GM19023 (cell line): ENCODE data around the gene MEGF6.

ENCODE experiments used
- ATAC-seq: cut with Tn5 transposase; IDR thresholded peaks from one replicate; pipeline ENCODE4 v1.9.1; 2021; ENCODE audit warnings: mild to moderate bottlenecking, moderate library complexity; ENCODE audit not compliant: unreplicated experiment

MEGF6 gene

DNA sequence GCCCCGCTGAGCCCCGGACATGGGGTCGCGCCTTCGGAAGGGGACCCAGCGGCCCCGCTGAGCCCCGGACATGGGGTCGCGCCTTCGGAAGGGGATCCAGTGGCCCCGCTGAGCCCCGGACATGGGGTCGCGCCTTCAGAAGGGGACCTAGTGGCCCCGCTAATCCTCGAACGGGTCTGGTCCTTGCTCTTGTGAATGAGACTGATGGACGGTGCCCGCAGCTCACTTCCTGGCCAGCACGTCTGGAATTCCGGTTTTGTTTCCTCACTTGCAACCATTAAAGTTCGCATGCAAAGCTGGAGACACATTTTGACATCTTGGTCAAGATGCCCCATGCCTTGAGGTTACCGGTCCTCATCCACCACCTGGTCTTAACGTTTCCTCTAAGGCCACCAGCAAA lies 33.0 kb upstream of the MEGF6 start:
- ATAC-seq: no peak

- no peak for ATAC-seq
Observed at GRCh38 chr1:3642919-3643675, 31.8 kb upstream of the MEGF6 start.

GRCh38 chr1:3641816-3642215 lies 30.5 kb upstream of the MEGF6 start:
- no peak for ATAC-seq

GRCh38 chr1:3641046-3641760 lies 29.9 kb upstream of the MEGF6 start:
- ATAC-seq: no peak

DNA sequence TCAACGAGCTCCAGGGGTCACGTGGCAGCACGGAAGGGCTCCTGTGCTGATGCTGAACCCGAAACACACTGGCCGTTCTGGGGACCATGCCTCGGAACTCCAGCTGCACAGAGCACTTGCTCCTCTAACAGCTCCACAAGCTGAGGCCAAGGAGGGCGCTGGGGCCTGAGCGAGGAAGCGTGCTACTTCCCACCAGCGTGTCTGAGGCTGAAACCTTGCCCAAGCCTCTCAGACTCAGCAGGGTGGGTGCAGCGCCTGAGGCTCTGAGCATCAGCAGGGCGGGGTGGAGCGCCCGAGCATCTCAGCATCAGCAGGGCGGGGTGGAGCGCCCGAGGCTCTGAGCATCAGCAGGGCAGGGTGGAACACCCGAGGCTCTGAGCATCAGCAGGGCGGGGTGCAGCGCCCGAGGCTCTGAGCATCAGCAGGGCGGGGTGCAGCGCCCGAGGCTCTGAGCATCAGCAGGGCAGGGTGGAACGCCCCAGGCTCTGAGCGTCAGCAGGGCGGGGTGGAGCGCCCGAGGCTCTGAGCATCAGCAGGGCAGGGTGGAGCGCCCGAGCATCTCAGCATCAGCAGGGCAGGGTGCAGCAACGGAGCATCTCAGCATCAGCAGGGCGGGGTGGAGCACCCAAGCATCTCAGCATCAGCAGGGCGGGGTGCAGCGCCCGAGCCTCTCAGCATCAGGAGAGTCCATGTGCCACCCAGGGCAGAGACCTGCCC lies 29.0 kb upstream of the MEGF6 start:
- no peak for ATAC-seq

DNA sequence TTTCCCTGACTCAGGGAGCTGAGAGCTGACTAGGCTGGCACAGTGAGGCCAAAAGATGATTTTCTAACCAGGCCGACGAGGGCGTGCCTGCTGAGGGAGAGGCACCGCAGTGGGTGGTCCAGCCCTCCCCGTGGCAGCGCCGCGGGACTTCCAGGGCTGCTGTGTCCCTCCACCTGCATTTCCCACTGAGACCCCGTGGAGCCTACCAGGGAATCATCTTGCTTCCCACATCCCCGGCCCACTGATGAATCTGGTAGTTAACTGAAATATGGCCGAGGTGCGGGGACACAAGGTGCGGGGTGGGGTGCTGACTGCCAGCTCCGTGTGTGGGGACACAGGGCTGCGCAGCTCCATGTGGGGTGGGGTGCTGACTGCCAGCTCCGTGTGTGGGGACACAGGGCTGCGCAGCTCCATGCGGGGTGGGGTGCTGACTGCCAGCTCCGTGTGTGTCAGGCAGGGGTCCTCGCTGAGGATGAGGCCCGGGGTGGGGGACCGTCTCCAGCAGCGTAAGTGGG lies 28.1 kb upstream of the MEGF6 start:
- no peak for ATAC-seq

DNA sequence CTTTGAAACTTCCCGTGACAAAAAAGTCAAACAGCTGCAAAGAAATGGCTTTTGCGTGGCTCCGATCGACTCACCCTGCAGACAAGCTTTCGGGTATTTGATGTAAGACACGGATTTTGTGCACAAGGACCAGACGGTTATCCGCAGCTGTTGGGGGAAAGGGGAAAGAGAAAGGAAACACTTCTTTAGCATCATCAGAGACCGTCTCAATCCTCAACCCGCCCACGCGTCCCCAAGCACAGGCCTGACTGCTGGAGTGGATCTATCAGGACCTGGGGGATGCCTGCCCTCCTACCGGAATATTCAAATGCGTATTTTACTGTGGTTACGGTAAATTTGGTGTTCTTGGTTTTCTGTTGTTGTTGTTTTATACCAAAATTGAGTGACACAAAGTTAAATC lies 27.4 kb upstream of the MEGF6 start:
- no peak for ATAC-seq

GRCh38 chr1:3638027-3638426 lies 26.7 kb upstream of the MEGF6 start:
- no peak for ATAC-seq

DNA sequence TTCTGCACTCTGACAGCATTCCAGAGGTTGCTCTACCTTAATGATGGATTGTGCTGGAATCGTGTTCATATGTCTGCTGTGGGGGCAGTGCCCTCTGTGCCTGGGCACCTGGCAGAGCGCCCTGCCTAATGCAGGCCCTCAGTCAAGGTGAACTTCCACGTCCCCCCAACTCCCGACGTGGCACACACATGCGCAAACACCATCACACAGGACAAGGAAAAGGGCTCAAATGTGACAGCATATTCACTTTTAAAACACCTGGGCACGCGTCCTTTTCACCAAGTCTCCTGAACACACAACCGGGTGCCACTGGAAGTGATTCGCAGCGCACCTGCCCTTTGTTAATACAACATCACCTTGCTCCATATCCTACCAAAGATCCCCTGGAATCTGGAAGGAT lies 25.2 kb upstream of the MEGF6 start:
- ATAC-seq: no peak

GRCh38 chr1:3636080-3636479 lies 24.8 kb upstream of the MEGF6 start:
- ATAC-seq: no peak

DNA sequence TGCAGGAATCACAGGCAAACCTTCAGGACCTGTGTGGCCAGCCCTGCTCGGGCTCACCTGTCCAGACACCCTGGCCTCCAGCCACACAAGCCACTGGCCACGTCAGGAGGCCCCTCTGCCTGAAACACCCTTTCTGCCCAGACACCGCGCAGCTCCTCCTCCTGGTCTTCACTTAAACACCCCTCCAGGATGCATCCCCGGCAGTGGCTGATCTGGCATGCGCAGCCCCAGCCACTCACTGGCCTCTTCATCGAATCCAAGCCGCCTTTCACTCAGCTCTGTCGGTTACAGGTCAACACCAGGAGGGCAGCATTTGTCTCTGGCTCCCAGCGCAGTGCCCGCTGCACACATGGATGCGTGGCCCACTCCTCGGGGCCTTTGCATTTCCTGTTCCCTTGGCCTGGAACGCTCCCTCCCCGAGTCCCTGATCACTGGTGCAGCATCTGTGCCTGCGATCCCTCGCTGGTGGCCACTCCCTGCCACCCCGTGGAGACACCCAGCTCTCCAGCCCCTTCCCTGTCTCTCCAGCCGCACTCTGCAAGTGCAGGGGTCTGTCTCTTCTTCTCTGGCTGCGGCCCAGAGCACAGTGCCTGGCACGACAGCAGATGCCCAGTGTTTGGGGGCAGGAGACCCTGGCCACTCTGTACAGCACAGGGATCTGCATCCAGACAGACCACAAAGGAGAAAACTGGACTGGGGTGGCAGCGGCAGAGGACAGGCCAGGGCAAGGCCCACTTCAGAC lies 22.9 kb upstream of the MEGF6 start:
- ATAC-seq: no peak

DNA sequence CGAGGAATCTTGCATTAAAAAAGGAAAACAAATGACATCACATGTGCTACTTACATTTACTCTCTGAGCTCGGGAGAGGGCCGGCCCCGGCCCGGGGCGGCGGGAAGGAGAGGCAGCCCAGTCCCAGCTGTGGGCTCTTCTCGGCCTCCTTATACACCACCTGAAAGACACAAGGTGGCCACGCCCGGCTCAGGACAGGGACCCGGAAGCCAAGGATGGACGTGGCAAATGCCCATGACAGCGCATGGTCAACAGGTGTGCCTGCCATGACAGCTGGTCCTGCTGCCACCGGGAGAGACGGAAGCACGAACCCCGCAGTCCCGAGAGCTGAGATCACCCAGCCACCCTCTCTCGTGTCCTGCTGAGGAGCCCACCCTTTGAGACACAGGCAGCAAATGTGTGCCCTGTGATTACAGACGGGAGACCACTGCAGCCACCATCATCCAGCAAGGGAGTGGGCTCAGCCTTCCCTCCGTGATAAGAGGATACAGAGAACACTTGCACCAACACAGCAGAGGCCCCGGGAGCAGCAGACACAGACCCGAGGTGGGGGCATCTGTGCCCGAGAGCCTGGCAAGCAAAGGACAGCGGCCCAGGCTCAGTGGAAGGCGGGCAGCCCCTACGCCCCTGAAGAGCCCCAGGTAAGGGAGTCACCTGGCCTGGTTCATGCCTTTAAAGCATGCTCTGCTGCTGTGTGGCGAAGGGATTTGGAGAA lies 22.2 kb upstream of the MEGF6 start:
- ATAC-seq: no peak

GRCh38 chr1:3632716-3633343 lies 21.5 kb upstream of the MEGF6 start:
- no peak for ATAC-seq

DNA sequence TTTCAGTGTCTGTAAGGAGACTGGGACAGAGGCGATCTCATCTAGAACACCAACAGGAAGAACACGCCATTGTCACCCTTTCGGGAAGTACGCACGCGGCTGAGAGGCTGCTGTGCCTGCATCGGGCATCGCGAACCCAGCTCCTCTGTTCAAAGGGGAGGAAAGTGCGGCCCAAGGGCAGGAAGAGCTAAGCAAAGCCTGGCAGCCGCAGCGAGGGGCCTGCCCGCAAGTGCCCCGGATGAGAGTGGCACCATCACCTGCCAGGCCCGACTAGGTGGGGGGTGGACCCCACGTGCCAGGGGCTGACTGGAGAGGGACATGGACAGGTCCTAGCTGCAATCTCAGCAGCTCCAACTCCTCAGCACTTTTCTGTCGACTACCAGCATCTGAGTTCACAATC lies 21.0 kb upstream of the MEGF6 start:
- no peak for ATAC-seq

GRCh38 chr1:3631320-3632260 lies 20.3 kb upstream of the MEGF6 start:
- no peak for ATAC-seq

DNA sequence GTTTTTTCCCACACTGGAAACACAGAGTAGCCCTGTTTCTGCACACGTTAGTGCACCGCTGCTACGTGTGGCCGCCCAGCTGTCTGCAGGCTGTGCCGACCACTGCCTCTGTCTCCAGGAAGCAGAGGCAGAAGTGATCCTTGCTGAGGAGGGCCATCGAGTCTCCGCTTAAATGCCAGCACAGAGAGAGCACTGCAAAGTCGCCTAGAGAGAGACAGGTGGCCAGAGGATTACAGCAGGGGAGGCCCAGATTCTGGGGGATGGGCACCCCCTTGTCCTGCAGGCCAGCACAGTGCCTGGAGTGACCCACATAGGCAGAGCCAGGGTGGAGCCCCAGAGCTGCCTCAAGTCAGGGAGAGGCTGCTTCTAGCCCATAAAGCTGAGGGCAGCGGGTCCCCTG lies 19.6 kb upstream of the MEGF6 start:
- no peak for ATAC-seq

DNA sequence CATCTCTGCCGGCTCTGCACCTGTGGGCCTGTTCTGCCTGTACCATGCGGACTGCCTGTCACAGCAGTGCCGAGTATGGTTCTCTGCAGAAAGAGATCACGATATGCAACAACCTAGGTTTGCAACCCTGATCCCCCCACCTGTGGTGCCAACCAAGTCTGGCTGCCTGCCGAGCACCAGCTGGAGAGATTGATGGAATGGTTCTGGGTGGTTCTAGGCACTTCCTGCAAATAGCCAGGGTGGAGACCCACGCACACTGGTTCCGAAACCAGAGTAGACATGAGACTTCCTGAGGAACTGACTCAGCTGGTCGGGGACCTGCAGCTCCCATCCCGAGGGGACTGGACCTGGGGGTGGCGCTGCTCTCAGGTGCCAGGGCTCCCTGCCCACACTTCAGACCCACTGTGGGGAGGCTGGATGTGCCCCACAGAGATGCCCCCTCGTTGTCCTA lies 18.9 kb upstream of the MEGF6 start:
- no peak for ATAC-seq

- ATAC-seq: no peak
Observed at GRCh38 chr1:3629561-3630160, 18.4 kb upstream of the MEGF6 start.
